Dendritic cell treated with granulocyte-macrophage colony-stimulating factor and Interleukin-4, amounts not matched to agents 40 ng/mL and 50 ng/mL, for 4 days (primary cell): ENCODE results near the gene EHHADH.
"Not testable (repeated sequence)": the region's sequence is repeated elsewhere in the genome, so short reads cannot be mapped to it uniquely, and the experiment has no call there.

Experiments used
- H3K27ac Mint-ChIP-seq: one replicate; pipeline ENCODE4 v1.8.0; 2022; ENCODE audit warnings: mild to moderate bottlenecking, mixed read lengths
- H3K27me3 Mint-ChIP-seq: one replicate; pipeline ENCODE4 v1.8.0; 2022; ENCODE audit warnings: mild to moderate bottlenecking, mixed read lengths
- H3K36me3 Mint-ChIP-seq: one replicate; pipeline ENCODE4 v1.8.0; 2022; ENCODE audit warnings: low read depth, mixed read lengths
- H3K4me1 Mint-ChIP-seq: one replicate; pipeline ENCODE4 v1.8.0; 2022; ENCODE audit warnings: low read depth, mixed read lengths
- H3K4me3 Mint-ChIP-seq: one replicate; pipeline ENCODE4 v1.8.0; 2022; ENCODE audit warnings: mild to moderate bottlenecking, moderate library complexity, mixed read lengths
- H3K9me3 Mint-ChIP-seq: one replicate; pipeline ENCODE4 v1.8.0; 2022; ENCODE audit warnings: mixed read lengths
- intact Hi-C: fragments of 100-400 bp; cut with micrococcal nuclease; formaldehyde crosslinking; loops from one replicate; pipeline ENCODE4 v1.15.0; 2022

Gene EHHADH

DNA sequence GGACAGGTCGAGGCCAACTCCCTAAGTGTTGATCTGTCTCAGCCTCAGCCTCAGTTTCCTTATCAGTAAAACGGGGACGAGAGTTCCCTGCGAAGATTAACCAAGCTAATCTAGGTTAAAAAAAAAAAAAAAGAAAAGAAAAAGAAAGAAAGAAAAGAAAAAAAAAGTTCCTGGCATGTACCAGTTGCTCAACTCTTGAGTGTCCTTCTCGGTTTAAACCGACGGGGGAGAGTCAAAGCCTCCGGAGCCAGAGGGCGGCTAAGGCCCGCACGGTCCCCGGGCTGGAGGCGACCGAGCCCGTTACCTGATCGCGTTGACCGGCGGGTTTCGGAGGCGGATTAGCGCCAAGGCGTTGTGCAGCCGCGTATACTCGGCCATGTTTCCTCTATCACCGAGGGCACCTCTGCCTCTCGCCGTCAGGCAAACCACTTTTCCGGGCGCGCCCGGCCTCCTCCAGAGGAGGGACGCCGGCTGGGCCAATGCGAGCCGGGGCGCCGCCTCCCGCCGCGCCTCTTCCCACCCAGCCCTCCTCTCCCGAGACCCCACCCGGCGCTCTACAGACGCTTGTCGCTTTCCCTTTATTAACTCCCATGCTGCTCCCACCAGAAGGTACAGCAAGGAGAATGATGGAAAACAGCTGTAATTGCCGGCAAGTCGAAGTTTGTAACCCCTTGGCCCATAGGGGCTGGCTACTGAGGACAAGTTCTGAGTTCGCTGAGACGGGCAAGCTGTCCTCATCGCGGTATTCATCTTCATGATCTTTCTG lies at the start of gene EHHADH:
Gene EHHADH, minus strand, starts transcription at position 405 of the 766 bp plus-strand sequence. Its CDS starts 27 bp downstream, at position 378.
- Mint-ChIP-seq H3K27me3 (peaks cover 1% of the 10 kb centered on the region), H3K36me3 (no peaks in the 10 kb centered on the region), H3K9me3 (peaks cover 16% of the 10 kb centered on the region), H3K4me3 (peak within 1 kb of the TSS; percentile 82), H3K27ac (peak within 1 kb of the TSS; percentile 80), H3K4me1 (peaks cover 5% of the 10 kb centered on the region)
- intact Hi-C loops, result no loop called here

DNA sequence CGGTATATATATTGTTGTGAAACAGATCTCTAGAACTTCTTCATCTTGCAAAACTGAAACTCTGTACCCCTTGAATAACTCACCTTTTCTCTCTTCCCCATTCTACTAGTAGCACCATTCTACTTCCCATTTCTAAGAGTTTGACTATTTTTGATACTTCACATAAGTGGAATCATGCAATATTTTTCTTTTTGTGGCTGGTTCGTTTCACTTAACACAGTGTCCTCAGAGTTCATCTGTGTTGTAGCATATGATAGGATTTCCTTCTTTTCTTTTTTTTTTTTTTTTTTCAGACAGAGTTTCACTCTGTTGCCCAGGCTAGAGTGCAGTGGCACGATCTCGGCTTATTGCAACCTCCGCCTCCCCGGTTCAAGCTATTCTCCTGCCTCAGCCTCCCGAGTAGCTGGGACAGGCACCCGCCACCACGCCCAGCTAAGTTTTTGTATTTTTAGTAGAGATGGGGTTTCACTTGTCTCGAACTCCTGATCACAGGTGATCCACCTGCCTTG lies 46.1 kb upstream of the EHHADH start:
- Mint-ChIP-seq H3K27ac (peak overlapping the region; percentile 58), H3K4me1 (peaks cover 22% of the 10 kb centered on the region), H3K4me3 (peak overlapping the region; percentile 61)
- H3K36me3 Mint-ChIP-seq, H3K27me3 Mint-ChIP-seq, H3K9me3 Mint-ChIP-seq: not testable (repeated sequence)
- intact Hi-C loops, result loop anchor here (10.0 kb wide), 2 partner anchors 145 to 365 kb away; partner anchors contain the start of gene C3orf70

DNA sequence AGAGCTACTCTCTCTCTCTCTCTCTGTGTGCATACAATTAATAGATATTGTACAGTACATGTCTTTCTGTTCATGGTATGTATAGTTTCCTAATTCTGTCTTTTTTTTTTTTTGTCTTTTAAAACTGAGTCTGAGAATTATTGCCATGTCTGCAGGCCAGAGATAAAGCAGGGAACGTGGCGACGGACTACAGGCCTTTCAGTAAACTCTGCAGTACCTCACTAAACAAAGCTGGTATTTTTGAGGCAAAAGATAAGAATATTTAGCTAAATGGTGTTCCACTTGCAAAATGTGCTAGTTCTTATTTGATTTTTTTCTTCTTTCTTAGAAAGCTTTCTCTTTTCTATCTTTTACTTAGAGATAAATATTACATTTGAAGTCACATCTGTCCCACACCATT lies 44.0 kb upstream of the EHHADH start:
- Mint-ChIP-seq H3K36me3 (peaks cover 7% of the 10 kb centered on the region), H3K4me1 (peaks cover 22% of the 10 kb centered on the region), H3K27ac (no peak overlapping the region), H3K4me3 (no peak overlapping the region), H3K27me3 (no peaks in the 10 kb centered on the region), H3K9me3 (no peaks in the 10 kb centered on the region)
- intact Hi-C loops, result loop anchor here (10.0 kb wide), 1 partner anchor 143 kb away; the partner anchor contains the start of gene C3orf70

GRCh38 chr3:185292238-185292637 lies 38.4 kb upstream of the EHHADH start:
- Mint-ChIP-seq H3K4me3 (no peak overlapping the region), H3K9me3 (no peaks in the 10 kb centered on the region), H3K27ac (no peak overlapping the region), H3K27me3 (no peaks in the 10 kb centered on the region), H3K36me3 (peaks cover 26% of the 10 kb centered on the region), H3K4me1 (peaks cover 6% of the 10 kb centered on the region)
- intact Hi-C loops, result loop anchor here (10.0 kb wide), 1 partner anchor 137 kb away; the partner anchor contains the start of gene C3orf70

DNA sequence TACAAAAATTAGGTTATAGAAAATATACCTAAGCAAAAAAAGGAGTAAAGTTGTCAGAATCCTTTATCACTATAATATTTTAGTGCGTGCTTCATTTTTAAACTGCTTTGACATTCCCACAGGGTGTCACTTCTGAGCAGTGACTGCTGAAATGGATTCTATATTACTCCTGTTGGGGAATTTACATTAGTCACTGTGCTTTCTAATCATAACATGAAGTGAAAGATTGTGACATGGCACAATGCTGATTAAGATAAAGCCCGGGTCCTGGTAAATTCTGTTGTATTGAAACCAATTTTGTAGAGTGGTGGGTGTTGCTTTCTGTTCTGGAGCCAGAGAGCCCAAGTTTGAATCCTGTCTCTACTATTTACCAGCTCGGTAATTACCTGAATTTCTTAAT lies 36.4 kb upstream of the EHHADH start:
- intact Hi-C loops, result loop anchor here (10.0 kb wide), 1 partner anchor 135 kb away; the partner anchor contains the start of gene C3orf70
- Mint-ChIP-seq H3K4me1 (peaks cover 1% of the 10 kb centered on the region), H3K9me3 (no peaks in the 10 kb centered on the region), H3K4me3 (no peak overlapping the region), H3K27ac (no peak overlapping the region), H3K27me3 (no peaks in the 10 kb centered on the region), H3K36me3 (peaks cover 26% of the 10 kb centered on the region)

- Mint-ChIP-seq H3K27ac (peak overlapping the region; percentile 92), H3K4me1 (peaks cover 25% of the 10 kb centered on the region), H3K27me3 (no peaks in the 10 kb centered on the region), H3K4me3 (peak overlapping the region; percentile 98), H3K36me3 (peaks cover 9% of the 10 kb centered on the region), H3K9me3 (no peaks in the 10 kb centered on the region)
- intact Hi-C loops, result no loop called here
Observed at GRCh38 chr3:185283374-185283935, 29.6 kb upstream of the EHHADH start.

- peak overlapping the region; percentile 92 for H3K27ac Mint-ChIP-seq
- H3K4me1 Mint-ChIP-seq, result peaks cover 25% of the 10 kb centered on the region
- H3K27me3 Mint-ChIP-seq, result no peaks in the 10 kb centered on the region
- H3K9me3 Mint-ChIP-seq, result no peaks in the 10 kb centered on the region
- H3K4me3 Mint-ChIP-seq, result peak overlapping the region; percentile 98
- H3K36me3 Mint-ChIP-seq, result peaks cover 9% of the 10 kb centered on the region
- intact Hi-C loops, result no loop called here
Observed at GRCh38 chr3:185282696-185283373, 29.0 kb upstream of the EHHADH start.

- intact Hi-C loops, result no loop called here
- Mint-ChIP-seq H3K27ac (no peak overlapping the region), H3K27me3 (peaks cover 4% of the 10 kb centered on the region)
Observed at GRCh38 chr3:185280572-185281365, 26.9 kb upstream of the EHHADH start.

GRCh38 chr3:185279587-185280138 lies 25.8 kb upstream of the EHHADH start:
- no peaks in the 10 kb centered on the region for H3K9me3 Mint-ChIP-seq
- peaks cover 4% of the 10 kb centered on the region for H3K27me3 Mint-ChIP-seq
- peaks cover 25% of the 10 kb centered on the region for H3K4me1 Mint-ChIP-seq
- intact Hi-C loops, result no loop called here
- no peak overlapping the region for H3K27ac Mint-ChIP-seq
- H3K36me3 Mint-ChIP-seq, result peaks cover 9% of the 10 kb centered on the region
- H3K4me3 Mint-ChIP-seq, result no peak overlapping the region

More at GRCh38 chr3:185280572-185281365, 26.9 kb upstream of the EHHADH start:
- peaks cover 25% of the 10 kb centered on the region for H3K4me1 Mint-ChIP-seq
- no peak overlapping the region for H3K4me3 Mint-ChIP-seq
- peaks cover 9% of the 10 kb centered on the region for H3K36me3 Mint-ChIP-seq
- H3K9me3 Mint-ChIP-seq, result no peaks in the 10 kb centered on the region

- Mint-ChIP-seq H3K36me3 (no peaks in the 10 kb centered on the region), H3K27me3 (peaks cover 13% of the 10 kb centered on the region)
Observed at GRCh38 chr3:185276415-185276814, 22.6 kb upstream of the EHHADH start.

DNA sequence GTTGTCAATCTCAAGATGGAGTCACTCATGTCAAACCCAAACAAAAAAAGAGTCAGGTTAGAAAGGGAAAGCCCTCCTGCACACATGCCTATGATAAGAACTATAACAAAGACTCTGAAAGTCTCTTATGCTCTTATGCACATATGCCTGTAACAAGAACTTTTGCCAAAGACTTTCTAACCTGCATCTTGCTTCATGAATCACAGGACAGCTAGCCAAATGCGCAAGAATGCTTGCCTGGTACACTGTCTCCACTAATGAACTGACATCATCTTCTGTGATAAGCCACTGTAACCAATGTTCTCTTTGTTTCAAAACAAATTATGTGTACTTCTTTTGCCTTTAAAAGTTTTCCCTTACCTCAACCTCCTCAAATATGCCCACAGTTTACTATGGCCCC lies 18.2 kb upstream of the EHHADH start:
- intact Hi-C loops, result no loop called here
- no peak overlapping the region for H3K4me3 Mint-ChIP-seq
- no peak overlapping the region for H3K27ac Mint-ChIP-seq
- H3K36me3 Mint-ChIP-seq, result no peaks in the 10 kb centered on the region
- H3K9me3 Mint-ChIP-seq, result no peaks in the 10 kb centered on the region
- H3K4me1 Mint-ChIP-seq, result no peaks in the 10 kb centered on the region
- peaks cover 28% of the 10 kb centered on the region for H3K27me3 Mint-ChIP-seq

More at GRCh38 chr3:185276415-185276814, 22.6 kb upstream of the EHHADH start:
- H3K9me3 Mint-ChIP-seq, result no peaks in the 10 kb centered on the region
- H3K4me3 Mint-ChIP-seq, result no peak overlapping the region
- intact Hi-C loops, result no loop called here
- peaks cover 10% of the 10 kb centered on the region for H3K4me1 Mint-ChIP-seq
- H3K27ac Mint-ChIP-seq, result no peak overlapping the region

DNA sequence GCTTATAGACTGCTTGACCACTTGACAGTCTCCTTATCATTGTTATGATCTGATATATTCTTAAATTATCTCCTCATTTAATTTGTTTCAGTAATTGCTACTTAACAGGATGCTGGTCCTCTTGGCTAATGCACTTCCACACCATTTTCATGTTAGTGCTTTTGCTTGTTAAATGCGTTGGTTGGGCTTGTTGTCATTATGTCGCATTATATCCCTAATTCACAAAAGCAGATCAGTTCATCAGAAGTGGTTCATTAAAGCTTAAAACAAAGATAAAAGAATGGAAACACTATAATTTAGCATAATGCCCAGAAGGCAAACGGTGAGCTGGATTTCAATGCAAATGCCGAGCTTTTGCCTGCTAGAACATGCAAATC lies 17.1 kb upstream of the EHHADH start:
- intact Hi-C loops, result no loop called here
- Mint-ChIP-seq H3K9me3 (no peaks in the 10 kb centered on the region), H3K36me3 (no peaks in the 10 kb centered on the region), H3K4me3 (no peak overlapping the region), H3K4me1 (no peaks in the 10 kb centered on the region), H3K27me3 (peaks cover 24% of the 10 kb centered on the region), H3K27ac (no peak overlapping the region)

- H3K36me3 Mint-ChIP-seq, result no peaks in the 10 kb centered on the region
- H3K27me3 Mint-ChIP-seq, result peaks cover 24% of the 10 kb centered on the region
- no peak overlapping the region for H3K27ac Mint-ChIP-seq
- no peaks in the 10 kb centered on the region for H3K4me1 Mint-ChIP-seq
- H3K9me3 Mint-ChIP-seq, result no peaks in the 10 kb centered on the region
- intact Hi-C loops, result no loop called here
- H3K4me3 Mint-ChIP-seq, result no peak overlapping the region
Observed at GRCh38 chr3:185270262-185270955, 16.6 kb upstream of the EHHADH start.
